ENCODE measurements around the gene TPSD1. TPM values are rescaled to one million over a fixed set of nuclear protein-coding genes. Genes with fewer than 3 reads are reported as not detected.

The TPSD1 gene
- polyA plus RNA-seq, 3 donors = not detected

DNA sequence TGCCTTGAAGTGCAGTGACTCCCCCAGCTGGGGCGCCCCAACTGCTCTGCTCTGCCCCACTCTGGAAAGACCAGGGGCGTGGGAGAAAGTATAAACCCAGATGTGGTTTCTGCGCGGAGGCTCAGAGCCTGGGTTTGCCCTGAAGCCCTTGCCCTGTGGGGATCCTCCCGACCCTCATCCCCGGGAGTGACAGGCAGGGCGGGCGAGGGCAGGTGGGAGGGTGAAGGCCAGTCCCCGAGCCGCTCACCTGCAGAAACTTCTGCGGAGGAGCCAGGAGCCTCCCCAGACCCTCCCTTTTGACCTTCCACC is 3.8 kb downstream of the TPSD1 start:
- no peaks in the 10 kb centered on the region for H4K20me1 ChIP-seq (ENCODE audit: insufficient read depth, low read length)
- Mint-ChIP-seq H3K9me3 (peaks cover under 1 to 7% (median 4%) of the 10 kb centered on the region in 7 donors), H3K27me3 (ENCODE audit: low read depth in 3 of 3) (peaks cover 29 to 54% (median 30%) of the 10 kb centered on the region in 3 donors), H3K36me3 (no peaks in the 10 kb centered on the region), H3K27ac (no peak overlapping the region), H3K4me3 (no peak overlapping the region), H3K4me1 (peaks cover 4% of the 10 kb centered on the region)
- no peak overlapping the region for H3K4me3 ChIP-seq (replicated peaks in 1 of 3; ENCODE audit: low read depth in 2 of 3, low read length in 3 of 3)
- no peak for DNase-seq
- no peak overlapping the region for H3K9ac ChIP-seq (ENCODE audit: insufficient read depth, low read length, poor library complexity, severe bottlenecking)
- no peaks in the 10 kb centered on the region for H3K9me3 ChIP-seq (replicated peaks in 1 of 2; ENCODE audit: control insufficient read depth in 1 of 2, insufficient read depth in 1 of 2, low read length in 2 of 2)
- H3K4me1 ChIP-seq (ENCODE audit: control insufficient read depth in 1 of 2, insufficient read depth in 2 of 2, low read length in 2 of 2) = no peaks in the 10 kb centered on the region
- H2AFZ ChIP-seq (ENCODE audit: insufficient read depth, low read depth, low read length, poor library complexity, severe bottlenecking) = no peak overlapping the region
- no peak overlapping the region for H3K4me2 ChIP-seq (replicated peaks; ENCODE audit: extremely low read depth, low read length, poor library complexity, severe bottlenecking)
- 45% methylated on average over 5 of the region's 11 CpGs for WGBS (ENCODE audit: insufficient coverage)
- H3K27ac ChIP-seq (ENCODE audit: low read depth in 1 of 2, low read length in 2 of 2) = no peak overlapping the region
- H3K79me2 ChIP-seq (ENCODE audit: insufficient read depth, low read length) = no peaks in the 10 kb centered on the region
- peaks cover 0 to 41% of the 10 kb centered on the region in 2 donors for H3K27me3 ChIP-seq (ENCODE audit: control insufficient read depth in 2 of 2, insufficient read depth in 2 of 2, low read length in 2 of 2)
- intact Hi-C loops (cut with micrococcal nuclease) = loop anchor here in 1 of 2 donors (10.0 kb wide), 1 partner anchor 45 kb away; no protein-coding TSS in a partner anchor
- H3K36me3 ChIP-seq (replicated peaks in 1 of 2; ENCODE audit: control insufficient read depth in 1 of 2, insufficient read depth in 2 of 2, low read length in 2 of 2) = no peaks in the 10 kb centered on the region
- TF ChIP-seq, protein P1, sequence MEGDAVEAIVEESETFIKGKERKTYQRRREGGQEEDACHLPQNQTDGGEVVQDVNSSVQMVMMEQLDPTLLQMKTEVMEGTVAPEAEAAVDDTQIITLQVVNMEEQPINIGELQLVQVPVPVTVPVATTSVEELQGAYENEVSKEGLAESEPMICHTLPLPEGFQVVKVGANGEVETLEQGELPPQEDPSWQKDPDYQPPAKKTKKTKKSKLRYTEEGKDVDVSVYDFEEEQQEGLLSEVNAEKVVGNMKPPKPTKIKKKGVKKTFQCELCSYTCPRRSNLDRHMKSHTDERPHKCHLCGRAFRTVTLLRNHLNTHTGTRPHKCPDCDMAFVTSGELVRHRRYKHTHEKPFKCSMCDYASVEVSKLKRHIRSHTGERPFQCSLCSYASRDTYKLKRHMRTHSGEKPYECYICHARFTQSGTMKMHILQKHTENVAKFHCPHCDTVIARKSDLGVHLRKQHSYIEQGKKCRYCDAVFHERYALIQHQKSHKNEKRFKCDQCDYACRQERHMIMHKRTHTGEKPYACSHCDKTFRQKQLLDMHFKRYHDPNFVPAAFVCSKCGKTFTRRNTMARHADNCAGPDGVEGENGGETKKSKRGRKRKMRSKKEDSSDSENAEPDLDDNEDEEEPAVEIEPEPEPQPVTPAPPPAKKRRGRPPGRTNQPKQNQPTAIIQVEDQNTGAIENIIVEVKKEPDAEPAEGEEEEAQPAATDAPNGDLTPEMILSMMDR (IDR thresholded peaks at IDR 0.05) = no peak

GRCh38 chr16:1260101-1260680 is 4.3 kb downstream of the TPSD1 start:
- Histone ChIP-seq H3K36me3 (replicated peaks in 1 of 2; ENCODE audit: control insufficient read depth in 1 of 2, insufficient read depth in 2 of 2, low read length in 2 of 2) (no peaks in the 10 kb centered on the region), H3K9ac (ENCODE audit: insufficient read depth, low read length, poor library complexity, severe bottlenecking) (no peak overlapping the region), H3K9me3 (replicated peaks in 1 of 2; ENCODE audit: control insufficient read depth in 1 of 2, insufficient read depth in 1 of 2, low read length in 2 of 2) (no peaks in the 10 kb centered on the region), H4K20me1 (ENCODE audit: insufficient read depth, low read length) (no peaks in the 10 kb centered on the region), H3K4me3 (replicated peaks in 1 of 3; ENCODE audit: low read depth in 2 of 3, low read length in 3 of 3) (no peak overlapping the region), H3K79me2 (ENCODE audit: insufficient read depth, low read length) (no peaks in the 10 kb centered on the region), H2AFZ (ENCODE audit: insufficient read depth, low read depth, low read length, poor library complexity, severe bottlenecking) (no peak overlapping the region), H3K27me3 (ENCODE audit: control insufficient read depth in 2 of 2, insufficient read depth in 2 of 2, low read length in 2 of 2) (peaks cover 0 to 41% of the 10 kb centered on the region in 2 donors), H3K27ac (ENCODE audit: low read depth in 1 of 2, low read length in 2 of 2) (no peak overlapping the region), H3K4me2 (replicated peaks; ENCODE audit: extremely low read depth, low read length, poor library complexity, severe bottlenecking) (no peak overlapping the region), H3K4me1 (ENCODE audit: control insufficient read depth in 1 of 2, insufficient read depth in 2 of 2, low read length in 2 of 2) (no peaks in the 10 kb centered on the region)
- H3K27me3 Mint-ChIP-seq (ENCODE audit: low read depth in 3 of 3) = peaks cover 29 to 54% (median 30%) of the 10 kb centered on the region in 3 donors
- no peaks in the 10 kb centered on the region for H3K36me3 Mint-ChIP-seq
- H3K4me3 Mint-ChIP-seq = peak overlapping the region in 1 of 2 donors; percentile 62
- peaks cover 4% of the 10 kb centered on the region for H3K4me1 Mint-ChIP-seq
- DNase-seq = no peak
- peaks cover 2 to 9% (median 4%) of the 10 kb centered on the region in 7 donors for H3K9me3 Mint-ChIP-seq
- H3K27ac Mint-ChIP-seq = no peak overlapping the region
- intact Hi-C loops (cut with micrococcal nuclease) = loop anchor here in 1 of 2 donors (10.0 kb wide), 1 partner anchor 45 kb away; no protein-coding TSS in a partner anchor
- WGBS (ENCODE audit: insufficient coverage) = 75% methylated on average over 36 of the region's 36 CpGs
- TF ChIP-seq, protein P1 (IDR thresholded peaks at IDR 0.05) = no peak
